SU-DHL-6 (cell line): ENCODE data around the gene UTF1.

Source experiments
- CTCF ChIP-seq: fragments of 200-600 bp; sonication (generic); IDR thresholded peaks from one replicate; pipeline ENCODE4 v1.5.1; 2017; ENCODE audit warnings: antibody characterized with exemption, mild to moderate bottlenecking, low read length, moderate library complexity; ENCODE audit not compliant: insufficient read depth, poor library complexity, severe bottlenecking
- EZH2phosphoT487 ChIP-seq: fragments of 200-600 bp; sonication (generic), shearing (Covaris generic); conservative IDR thresholded peaks from 2 replicates; pipeline ENCODE4 v1.6.1; 2018; ENCODE audit warnings: mild to moderate bottlenecking, antibody characterized with exemption, low read length, moderate library complexity, mixed read lengths

GRCh38 chr10:133225707-133226191 is 4.3 kb upstream of the UTF1 start:
- TF ChIP-seq CTCF = no peak
- no peak for TF ChIP-seq EZH2phosphoT487
